Vagina (tissue), 2 donors: ENCODE data around the gene RAB34. TPM values are rescaled to one million over a fixed set of nuclear protein-coding genes. Genes with fewer than 3 reads are reported as not detected.

ENCODE experiments used
- DNase-seq, 2 donors: peaks; one replicate each; pipeline ENCODE4 v3.0.0-alpha.2; 2017; ENCODE audit errors: extremely low spot score in 2 of 2
- H3K27ac ChIP-seq: fragments of 200-600 bp; sonication (generic); one replicate; pipeline ENCODE4 v1.5.1; 2019
- H3K27me3 ChIP-seq: fragments of 200-600 bp; sonication (generic); one replicate; pipeline ENCODE4 v1.5.1; 2019
- H3K36me3 ChIP-seq, 2 donors: fragments of 200-600 bp; sonication (generic); one replicate each; pipeline ENCODE4 v1.5.1; 2017 to 2019
- H3K4me1 ChIP-seq: fragments of 200-600 bp; sonication (generic); one replicate; pipeline ENCODE4 v1.5.1; 2019
- H3K4me3 ChIP-seq, 2 donors: fragments of 200-600 bp; sonication (generic); 1 replicate in 1 of 2; 2 replicates in 1 of 2; pipeline ENCODE4 v1.5.1; 2016 to 2019
- H3K9me3 ChIP-seq: fragments of 200-600 bp; sonication (generic); one replicate; pipeline ENCODE4 v1.5.1; 2019
- CTCF ChIP-seq, 3 experiments: fragments of 450-650 bp in 2 of 3; fragments of 200-600 bp in 1 of 3; sonication (generic) in 1 of 3; IDR thresholded peaks; one replicate each; pipeline ENCODE4 v1.5.1; 2017 to 2019; ENCODE audit warnings: antibody characterized with exemption in 3 of 3, mild to moderate bottlenecking in 2 of 3, moderate library complexity in 2 of 3
- POLR2A ChIP-seq, 2 donors: fragments of 450-650 bp; IDR thresholded peaks; one replicate each; pipeline ENCODE4 v1.6.1; 2017; ENCODE audit warnings: antibody characterized with exemption in 2 of 2, mild to moderate bottlenecking in 2 of 2, moderate library complexity in 2 of 2
- POLR2AphosphoS5 ChIP-seq, 2 donors: sonication (generic); formaldehyde crosslinking; IDR thresholded peaks; one replicate each; pipeline ENCODE4 v1.9.0; 2017; ENCODE audit warnings: antibody characterized with exemption in 2 of 2, mild to moderate bottlenecking in 2 of 2, low read depth in 1 of 2; ENCODE audit not compliant: insufficient read depth in 1 of 2
- intact Hi-C: fragments of 100-400 bp; cut with DNase I; formaldehyde crosslinking; loops from one replicate; pipeline ENCODE4 v1.15.1; 2023
- total RNA-seq: library from RNA; depleted of rRNA; stranded (reverse); fragments of >200 nt; gene quantifications from one replicate; pipeline ENCODE4 v1.2.3, GENCODE V29; 2016

The RAB34 gene
- total RNA-seq, 1 donor from 2014 or later = 195 TPM

GRCh38 chr17:28760601-28761562, 43.2 kb upstream of the RAB34 start:
- H3K27me3 ChIP-seq = no peaks in the 10 kb centered on the region
- DNase-seq = no peak
- H3K9me3 ChIP-seq = no peaks in the 10 kb centered on the region
- intact Hi-C loops = loop anchor here (5.0 kb wide), 1 partner anchor 136 kb away; the partner anchor contains the start of gene FLOT2
- H3K4me3 ChIP-seq = no peak overlapping the region
- TF ChIP-seq POLR2AphosphoS5 (IDR thresholded peaks at IDR 0.05; ENCODE audit: insufficient read depth in 1 of 2, low read depth in 1 of 2) (no peak), CTCF (IDR thresholded peaks at IDR 0.05) (no peak), POLR2A (IDR thresholded peaks at IDR 0.05) (no peak)
- H3K27ac ChIP-seq = no peak overlapping the region
- peaks cover 0 to 20% of the 10 kb centered on the region in 2 donors for H3K36me3 ChIP-seq
- H3K4me1 ChIP-seq = no peaks in the 10 kb centered on the region

GRCh38 chr17:28759256-28759865, 41.7 kb upstream of the RAB34 start:
- no peak overlapping the region for H3K27ac ChIP-seq
- no peak for DNase-seq
- no peak overlapping the region for H3K4me3 ChIP-seq
- H3K36me3 ChIP-seq = peaks cover 0 to 20% of the 10 kb centered on the region in 2 donors
- no peaks in the 10 kb centered on the region for H3K4me1 ChIP-seq
- TF ChIP-seq CTCF (IDR thresholded peaks at IDR 0.05) = no peak
- TF ChIP-seq POLR2A (IDR thresholded peaks at IDR 0.05) = no peak
- no peaks in the 10 kb centered on the region for H3K27me3 ChIP-seq
- H3K9me3 ChIP-seq = no peaks in the 10 kb centered on the region
- intact Hi-C loops = no loop called here

- H3K4me3 ChIP-seq = no peak overlapping the region
- no peaks in the 10 kb centered on the region for H3K27me3 ChIP-seq
- no peaks in the 10 kb centered on the region for H3K4me1 ChIP-seq
- intact Hi-C loops = no loop called here
- peaks cover 0 to 20% of the 10 kb centered on the region in 2 donors for H3K36me3 ChIP-seq
- TF ChIP-seq POLR2A (IDR thresholded peaks at IDR 0.05) (no peak), CTCF (IDR thresholded peaks at IDR 0.05) (no peak)
- H3K27ac ChIP-seq = no peak overlapping the region
- no peak for DNase-seq
- no peaks in the 10 kb centered on the region for H3K9me3 ChIP-seq
These were observed 40.9 kb upstream of the RAB34 start for GRCh38 chr17:28758411-28759121.

GRCh38 chr17:28756049-28756804, 38.6 kb upstream of the RAB34 start:
- Histone ChIP-seq H3K27ac (no peak overlapping the region), H3K36me3 (peaks cover 0 to 20% of the 10 kb centered on the region in 2 donors), H3K27me3 (no peaks in the 10 kb centered on the region), H3K9me3 (no peaks in the 10 kb centered on the region), H3K4me1 (no peaks in the 10 kb centered on the region), H3K4me3 (no peak overlapping the region)
- intact Hi-C loops = no loop called here
- TF ChIP-seq POLR2A (IDR thresholded peaks at IDR 0.05) = no peak
- peak in 1 of 2 donors; percentile 13 for TF ChIP-seq POLR2AphosphoS5 (IDR thresholded peaks at IDR 0.05; ENCODE audit: insufficient read depth in 1 of 2, low read depth in 1 of 2)
- TF ChIP-seq CTCF (IDR thresholded peaks at IDR 0.05) = no peak
- no peak for DNase-seq
